AG09319 (cell line): Measurements from ENCODE around the gene PFN3.
"Not testable (repeated sequence)": the region's sequence is repeated elsewhere in the genome, so short reads cannot be mapped to it uniquely, and the experiment has no call there.

Source experiments
- DNase-seq: peaks from one replicate; pipeline ENCODE4 v3.0.0-alpha.2; 2010; ENCODE audit warnings: low read depth; ENCODE audit errors: extremely low read depth
- CTCF ChIP-seq: IDR thresholded peaks from 2 replicates; pipeline ENCODE4 v1.5.1; 2011; ENCODE audit warnings: low read depth, mild to moderate bottlenecking, inconsistent platforms, low read length, moderate library complexity

PFN3 gene

GRCh38 chr5:177378884-177379883, 21.3 kb downstream of the PFN3 start:
- no peak for DNase-seq

GRCh38 chr5:177377851-177378776, 22.3 kb downstream of the PFN3 start:
- TF ChIP-seq CTCF: no peak

More at GRCh38 chr5:177378884-177379883, 21.3 kb downstream of the PFN3 start:
- TF ChIP-seq CTCF: no peak

GRCh38 chr5:177376107-177376506, 24.4 kb downstream of the PFN3 start:
- no peak for TF ChIP-seq CTCF
- no peak for DNase-seq

More at GRCh38 chr5:177377851-177378776, 22.3 kb downstream of the PFN3 start:
- no peak for DNase-seq

- DNase-seq: not testable (repeated sequence)
Measured at GRCh38 chr5:177375516-177375915, 24.9 kb downstream of the PFN3 start.

- DNase-seq: no peak
- TF ChIP-seq CTCF: no peak
Measured at GRCh38 chr5:177374211-177374610, 26.2 kb downstream of the PFN3 start.

- no peak for TF ChIP-seq CTCF
- DNase-seq: no peak
Measured at GRCh38 chr5:177373806-177374205, 26.7 kb downstream of the PFN3 start.

GRCh38 chr5:177372910-177373309, 27.6 kb downstream of the PFN3 start:
- DNase-seq: no peak
- TF ChIP-seq CTCF: no peak
